Prostate gland (tissue), 2 donors: Measurements from ENCODE around the gene CFAP20.

ENCODE experiments used
- POLR2A ChIP-seq: fragments of 450-650 bp; IDR thresholded peaks from one replicate; pipeline ENCODE4 v1.6.1; 2016; ENCODE audit warnings: antibody characterized with exemption, mild to moderate bottlenecking
- POLR2AphosphoS5 ChIP-seq: sonication (generic); formaldehyde crosslinking; IDR thresholded peaks from one replicate; pipeline ENCODE4 v1.6.1; 2017; ENCODE audit warnings: antibody characterized with exemption
- TF ChIP-seq, protein P1 (sequence below), 4 experiments: fragments of 200-600 bp in 2 of 4; fragments of 450-650 bp in 2 of 4; sonication (generic) in 2 of 4; IDR thresholded peaks; 1 replicate in 3 of 4; 2 replicates in 1 of 4; pipeline ENCODE4 v1.5.1; 2016 to 2019; ENCODE audit warnings: antibody characterized with exemption in 4 of 4, mild to moderate bottlenecking in 2 of 4, moderate library complexity in 2 of 4

DNA sequence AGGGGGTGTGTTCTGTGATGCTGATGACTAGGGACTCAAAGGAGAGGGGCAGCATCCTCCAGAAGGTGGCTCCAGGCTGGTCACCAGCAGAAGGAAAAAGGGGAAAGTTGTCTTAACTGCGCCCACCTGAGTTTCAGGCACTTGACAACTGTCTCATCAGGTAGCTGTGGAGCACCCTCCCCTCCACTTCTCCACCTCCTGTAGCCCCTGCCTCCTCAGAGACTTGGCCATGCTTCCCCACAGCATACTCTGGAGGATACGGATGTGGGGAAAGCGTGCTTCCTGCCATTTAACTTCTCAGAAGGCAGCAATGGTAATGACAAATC is 17.9 kb downstream of the CFAP20 start:
- TF ChIP-seq, protein P1, sequence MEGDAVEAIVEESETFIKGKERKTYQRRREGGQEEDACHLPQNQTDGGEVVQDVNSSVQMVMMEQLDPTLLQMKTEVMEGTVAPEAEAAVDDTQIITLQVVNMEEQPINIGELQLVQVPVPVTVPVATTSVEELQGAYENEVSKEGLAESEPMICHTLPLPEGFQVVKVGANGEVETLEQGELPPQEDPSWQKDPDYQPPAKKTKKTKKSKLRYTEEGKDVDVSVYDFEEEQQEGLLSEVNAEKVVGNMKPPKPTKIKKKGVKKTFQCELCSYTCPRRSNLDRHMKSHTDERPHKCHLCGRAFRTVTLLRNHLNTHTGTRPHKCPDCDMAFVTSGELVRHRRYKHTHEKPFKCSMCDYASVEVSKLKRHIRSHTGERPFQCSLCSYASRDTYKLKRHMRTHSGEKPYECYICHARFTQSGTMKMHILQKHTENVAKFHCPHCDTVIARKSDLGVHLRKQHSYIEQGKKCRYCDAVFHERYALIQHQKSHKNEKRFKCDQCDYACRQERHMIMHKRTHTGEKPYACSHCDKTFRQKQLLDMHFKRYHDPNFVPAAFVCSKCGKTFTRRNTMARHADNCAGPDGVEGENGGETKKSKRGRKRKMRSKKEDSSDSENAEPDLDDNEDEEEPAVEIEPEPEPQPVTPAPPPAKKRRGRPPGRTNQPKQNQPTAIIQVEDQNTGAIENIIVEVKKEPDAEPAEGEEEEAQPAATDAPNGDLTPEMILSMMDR (IDR thresholded peaks at IDR 0.05) = no peak
- no peak for TF ChIP-seq POLR2A
- TF ChIP-seq POLR2AphosphoS5 = no peak
